K562 (cell line): ENCODE results near the gene CRACDL. TPM values are rescaled to one million over a fixed set of nuclear protein-coding genes. Genes with fewer than 3 reads are reported as not detected.

Experiments
- CEBPG ChIP-seq, 3 experiments: fragments of 200-800 bp in 1 of 3; sonication (Bioruptor generic) in 1 of 3; sonication (generic) in 1 of 3; formaldehyde crosslinking in 1 of 3; IDR thresholded peaks in 2 of 3; conservative IDR thresholded peaks in 1 of 3; 2 replicates each; pipeline versions ENCODE4 v1.6.1 to v1.8.0; 2016 to 2022; ENCODE audit warnings: missing compliant biosample characterization in 2 of 3, missing genetic modification characterization in 2 of 3, mild to moderate bottlenecking in 1 of 3, missing genetic modification reagents in 1 of 3
- FOXJ2 ChIP-seq: fragments of 200-800 bp; sonication (Bioruptor generic); IDR thresholded peaks from 2 replicates; pipeline ENCODE4 v1.6.1; 2016; ENCODE audit warnings: missing genetic modification characterization, missing compliant biosample characterization
- HDAC6 ChIP-seq: IDR thresholded peaks from 2 replicates; pipeline ENCODE4 v1.6.1; 2012; ENCODE audit warnings: low read depth, mild to moderate bottlenecking, control low read depth, inconsistent platforms, low read length, moderate library complexity
- HNRNPLL ChIP-seq: fragments of 200-400 bp; formaldehyde crosslinking; IDR thresholded peaks from 2 replicates; pipeline ENCODE4 v1.6.1; 2017; ENCODE audit warnings: low read length, low read depth, mild to moderate bottlenecking; ENCODE audit not compliant: poor library complexity, severe bottlenecking
- MTA2 ChIP-seq: fragments of 450-650 bp; IDR thresholded peaks from 2 replicates; pipeline ENCODE4 v1.6.1; 2016; ENCODE audit warnings: low read depth
- MTF1 ChIP-seq: fragments of 250-450 bp; sonication (Bioruptor Pico); IDR thresholded peaks from 2 replicates; pipeline ENCODE4 v1.9.0; 2021; ENCODE audit warnings: moderate library complexity, mild to moderate bottlenecking, inconsistent platforms, borderline replicate concordance
- PRPF4 ChIP-seq: fragments of 200-400 bp; formaldehyde crosslinking; IDR thresholded peaks from one replicate; pipeline ENCODE4 v1.6.1; 2017; ENCODE audit warnings: low read length, low read depth, mild to moderate bottlenecking; ENCODE audit not compliant: insufficient read depth, poor library complexity, severe bottlenecking
- RB1 ChIP-seq: fragments of 450-650 bp; IDR thresholded peaks from 2 replicates; pipeline ENCODE4 v1.6.1; 2017; ENCODE audit warnings: low read depth, mild to moderate bottlenecking
- ZBTB11 ChIP-seq, 3 experiments: fragments of 200-800 bp in 1 of 3; fragments of 250-450 bp in 1 of 3; fragments of 450-650 bp in 1 of 3; sonication (Bioruptor Pico) in 1 of 3; sonication (Bioruptor generic) in 1 of 3; formaldehyde crosslinking in 1 of 3; IDR thresholded peaks; 2 replicates each; pipeline versions ENCODE4 v1.6.1 to v1.8.0; 2016 to 2022; ENCODE audit warnings: mild to moderate bottlenecking in 2 of 3, missing genetic modification characterization in 2 of 3, missing compliant biosample characterization in 1 of 3, moderate library complexity in 1 of 3
- ZNF165 ChIP-seq: fragments of 250-450 bp; sonication (Bioruptor Pico); IDR thresholded peaks from 2 replicates; pipeline ENCODE4 v1.4.0; 2020; ENCODE audit warnings: borderline replicate concordance
- ZNF280A ChIP-seq: fragments of 450-650 bp; IDR thresholded peaks from 2 replicates; pipeline ENCODE4 v1.6.1; 2018; ENCODE audit warnings: mild to moderate bottlenecking, low read depth; ENCODE audit not compliant: partially characterized antibody
- polyA plus RNA-seq, 8 experiments: library from polyadenylated mRNA; depleted of rRNA in 4 of 8; stranded (reverse) in 5 of 8; unstranded in 3 of 8; fragments of >200 nt; fragmentation: Nextera tagmentation in 2 of 8; fragmentation: Illumina TruSeq in 1 of 8; extraction: Ambion mirVana in 2 of 8; extraction: Trizol in 1 of 8; gene quantifications; 2 replicates each; pipeline versions ENCODE4 v1.2.1 to v1.2.3, GENCODE V29; 2011 to 2014; ENCODE audit warnings: inconsistent platforms in 1 of 8, missing spikeins in 1 of 8
- total RNA-seq, 7 experiments: library from RNA; depleted of rRNA in 6 of 7; stranded (reverse); fragments of >200 nt in 6 of 7; fragmentation: Illumina TruSeq in 2 of 7; extraction: Trizol in 2 of 7; gene quantifications; 2 replicates each; pipeline versions ENCODE4 v1.2.1 to v1.2.3, GENCODE V29; 2011 to 2021; ENCODE audit warnings: low replicate concordance in 1 of 7

CRACDL gene
- total and polyA plus RNA-seq, 9 of the 15 experiments (the other 6 are each of a cell fraction or from before 2014, with no cell fraction given): not detected

GRCh38 chr2:98821629-98822135 lies 114.3 kb downstream of the CRACDL start (continued):
- TF ChIP-seq HDAC6: no peak
- TF ChIP-seq ZNF280A: no peak
- TF ChIP-seq ZBTB11 (CRISPR knock-in tag; IDR thresholded peaks at IDR 0.05): no peak
- TF ChIP-seq HNRNPLL: no peak
- TF ChIP-seq RB1: no peak
- no peak for TF ChIP-seq MTF1 (CRISPR knock-in tag)
- no peak for TF ChIP-seq ZNF165
- TF ChIP-seq PRPF4: no peak
- TF ChIP-seq CEBPG (CRISPR knock-in tag; IDR thresholded peaks at IDR 0.05): no peak
- no peak for TF ChIP-seq CEBPG (tag; conservative IDR thresholded peaks at IDR 0.05 in 1 of 2, IDR thresholded peaks at IDR 0.05 in 1 of 2)
- no peak for TF ChIP-seq MTA2
- TF ChIP-seq FOXJ2: no peak
